ENCODE data around the gene ING3.
A peak's percentile ranks its signal among the peaks of the same experiment; 100 is the strongest.

ING3 gene

GRCh38 chr7:120990468-120991118, 40.0 kb downstream of the ING3 start:
- DNase-seq: no peak

GRCh38 chr7:120991161-120991560, 40.6 kb downstream of the ING3 start:
- DNase-seq: no peak

GRCh38 chr7:120991581-120991980, 41.0 kb downstream of the ING3 start:
- no peak for DNase-seq

GRCh38 chr7:120992272-120992964, 41.8 kb downstream of the ING3 start:
- DNase-seq: no peak

GRCh38 chr7:120992965-120993494, 42.5 kb downstream of the ING3 start:
- DNase-seq: no peak

- no peak for DNase-seq
These were observed 43.1 kb downstream of the ING3 start for GRCh38 chr7:120993553-120994191.

GRCh38 chr7:120994512-120995410, 44.2 kb downstream of the ING3 start:
- DNase-seq: no peak

GRCh38 chr7:120995654-120996053, 45.1 kb downstream of the ING3 start:
- no peak for DNase-seq

GRCh38 chr7:120996333-120996987, 45.9 kb downstream of the ING3 start:
- DNase-seq: peak; percentile 42

- no peak for DNase-seq
These were observed 46.4 kb downstream of the ING3 start for GRCh38 chr7:120996988-120997345.

- no peak for DNase-seq
These were observed 47.4 kb downstream of the ING3 start for GRCh38 chr7:120997882-120998474.

GRCh38 chr7:120998520-120998919, 47.9 kb downstream of the ING3 start:
- DNase-seq: no peak

- no peak for DNase-seq
These were observed 48.5 kb downstream of the ING3 start for GRCh38 chr7:120998996-120999565.

GRCh38 chr7:121000081-121000983, 49.8 kb downstream of the ING3 start:
- no peak for DNase-seq

GRCh38 chr7:121001234-121001906, 50.8 kb downstream of the ING3 start:
- no peak for DNase-seq

GRCh38 chr7:121002048-121002756, 51.6 kb downstream of the ING3 start:
- no peak for DNase-seq

GRCh38 chr7:121002757-121003200, 52.2 kb downstream of the ING3 start:
- no peak for DNase-seq

- no peak for DNase-seq
These were observed 53.6 kb downstream of the ING3 start for GRCh38 chr7:121003986-121004685.

All from COR-L47 (cell line).